GM06990 (cell line): ENCODE results near the gene CSF2RB.

Source experiments
- DNase-seq: peaks from one replicate; pipeline ENCODE4 v3.0.0-alpha.2; 2011; ENCODE audit not compliant: insufficient read length; ENCODE audit errors: extremely low read depth
- H3K27me3 ChIP-seq: replicated peaks from 2 replicates; pipeline ENCODE4 v1.6.0; 2011; ENCODE audit warnings: low read length; ENCODE audit not compliant: control insufficient read depth, insufficient read depth
- H3K36me3 ChIP-seq: 2 replicates; pipeline ENCODE4 v1.5.1; 2011; ENCODE audit warnings: low read length; ENCODE audit not compliant: control insufficient read depth, insufficient read depth
- H3K4me3 ChIP-seq: replicated peaks from 2 replicates; pipeline ENCODE4 v1.5.1; 2011; ENCODE audit warnings: low read depth, mild to moderate bottlenecking, control low read depth, low read length
- CTCF ChIP-seq: IDR thresholded peaks from 2 replicates; pipeline ENCODE4 v1.5.1; 2011; ENCODE audit warnings: low read length, control low read depth, mild to moderate bottlenecking, inconsistent platforms; ENCODE audit not compliant: insufficient read depth, poor library complexity, severe bottlenecking

The CSF2RB gene

DNA sequence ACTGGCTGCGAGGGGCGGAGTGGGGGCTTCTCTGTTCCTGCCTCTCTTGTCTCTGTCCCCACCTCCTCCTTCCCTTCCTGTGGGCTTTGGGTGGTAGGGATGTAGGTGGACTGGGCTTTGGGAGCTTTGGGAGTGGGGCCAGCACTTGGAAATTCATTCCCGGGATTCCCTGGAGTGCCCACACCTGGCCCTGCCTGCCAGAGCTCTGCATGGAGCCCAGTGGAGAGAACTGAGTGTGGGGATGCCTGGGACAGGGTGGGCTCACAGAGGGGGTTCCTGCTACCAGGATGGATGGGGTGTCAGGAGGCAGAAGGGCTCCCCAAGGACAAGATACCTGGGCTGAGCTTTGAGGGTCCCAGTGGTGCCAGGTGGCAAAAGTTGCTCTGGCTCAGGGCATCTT, 22.3 kb downstream of the CSF2RB start:
- no peaks in the 10 kb centered on the region for H3K27me3 ChIP-seq
- no peak for DNase-seq
- no peak for TF ChIP-seq CTCF
- no peak overlapping the region for H3K4me3 ChIP-seq
- peaks cover 12% of the 10 kb centered on the region for H3K36me3 ChIP-seq

DNA sequence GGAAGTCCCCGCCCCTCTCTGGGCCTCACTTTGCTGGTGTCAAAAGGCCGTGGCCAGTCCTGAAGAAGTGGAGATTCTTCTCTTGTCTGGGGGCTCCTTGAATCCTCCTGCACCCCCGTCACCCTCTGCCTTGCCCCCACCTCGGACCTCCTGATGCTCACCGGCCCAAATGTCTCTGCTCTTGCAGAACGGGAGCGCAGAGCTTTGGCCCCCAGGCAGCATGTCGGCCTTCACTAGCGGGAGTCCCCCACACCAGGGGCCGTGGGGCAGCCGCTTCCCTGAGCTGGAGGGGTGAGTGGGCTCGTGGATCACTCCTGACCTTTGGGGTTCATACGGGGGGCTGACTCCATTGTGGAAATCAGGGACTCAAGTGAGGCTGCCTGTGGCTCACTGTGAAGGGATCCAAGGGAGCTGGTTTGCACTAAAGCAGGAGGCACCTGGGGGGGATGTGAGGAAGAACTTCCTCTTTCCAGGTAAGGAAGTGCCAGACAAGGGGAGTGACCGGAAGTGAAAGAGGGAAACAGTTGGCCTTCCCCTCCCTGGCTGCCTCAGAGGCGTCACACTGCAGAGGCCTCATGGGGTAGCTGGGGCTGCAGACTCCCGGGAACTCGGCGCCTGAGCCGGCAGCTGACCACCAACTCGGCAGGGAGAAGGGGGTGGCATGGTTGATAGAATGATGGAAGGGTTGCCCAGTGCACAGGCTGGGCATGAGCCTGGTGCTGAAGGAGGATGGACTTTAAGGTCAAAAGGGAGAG, 23.1 kb downstream of the CSF2RB start:
- no peaks in the 10 kb centered on the region for H3K27me3 ChIP-seq
- H3K36me3 ChIP-seq = peaks cover 11% of the 10 kb centered on the region
- no peak for TF ChIP-seq CTCF
- no peak for DNase-seq
- no peak overlapping the region for H3K4me3 ChIP-seq

GRCh38 chr22:36937319-36938027, 24.0 kb downstream of the CSF2RB start:
- no peak overlapping the region for H3K4me3 ChIP-seq
- no peak for TF ChIP-seq CTCF
- H3K27me3 ChIP-seq = no peaks in the 10 kb centered on the region
- no peak for DNase-seq
- peaks cover 10% of the 10 kb centered on the region for H3K36me3 ChIP-seq

DNA sequence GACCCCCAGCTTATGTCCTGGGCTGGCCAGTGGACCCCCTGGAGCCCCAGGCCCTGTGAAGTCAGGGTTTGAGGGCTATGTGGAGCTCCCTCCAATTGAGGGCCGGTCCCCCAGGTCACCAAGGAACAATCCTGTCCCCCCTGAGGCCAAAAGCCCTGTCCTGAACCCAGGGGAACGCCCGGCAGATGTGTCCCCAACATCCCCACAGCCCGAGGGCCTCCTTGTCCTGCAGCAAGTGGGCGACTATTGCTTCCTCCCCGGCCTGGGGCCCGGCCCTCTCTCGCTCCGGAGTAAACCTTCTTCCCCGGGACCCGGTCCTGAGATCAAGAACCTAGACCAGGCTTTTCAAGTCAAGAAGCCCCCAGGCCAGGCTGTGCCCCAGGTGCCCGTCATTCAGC, 24.6 kb downstream of the CSF2RB start:
- no peak for DNase-seq
- Histone ChIP-seq H3K36me3 (peaks cover 10% of the 10 kb centered on the region), H3K4me3 (no peak overlapping the region), H3K27me3 (no peaks in the 10 kb centered on the region)
- no peak for TF ChIP-seq CTCF

DNA sequence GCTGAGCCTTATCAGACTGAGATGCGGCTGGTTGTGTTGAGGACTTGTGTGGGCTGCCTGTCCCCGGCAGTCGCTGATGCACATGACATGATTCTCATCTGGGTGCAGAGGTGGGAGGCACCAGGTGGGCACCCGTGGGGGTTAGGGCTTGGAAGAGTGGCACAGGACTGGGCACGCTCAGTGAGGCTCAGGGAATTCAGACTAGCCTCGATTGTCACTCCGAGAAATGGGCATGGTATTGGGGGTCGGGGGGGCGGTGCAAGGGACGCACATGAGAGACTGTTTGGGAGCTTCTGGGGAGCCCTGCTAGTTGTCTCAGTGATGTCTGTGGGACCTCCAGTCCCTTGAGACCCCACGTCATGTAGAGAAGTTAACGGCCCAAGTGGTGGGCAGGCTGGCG, 25.5 kb downstream of the CSF2RB start:
- TF ChIP-seq CTCF = no peak
- Histone ChIP-seq H3K27me3 (no peaks in the 10 kb centered on the region), H3K36me3 (peaks cover 5% of the 10 kb centered on the region), H3K4me3 (no peak overlapping the region)
- DNase-seq = no peak
